Measurements from ENCODE around the gene ZNF800. TPM values are rescaled to one million over a fixed set of nuclear protein-coding genes. Genes with fewer than 3 reads are reported as not detected.

Gene ZNF800
- total RNA-seq, 1 experiment from 2014 or later: 36.5 TPM

DNA sequence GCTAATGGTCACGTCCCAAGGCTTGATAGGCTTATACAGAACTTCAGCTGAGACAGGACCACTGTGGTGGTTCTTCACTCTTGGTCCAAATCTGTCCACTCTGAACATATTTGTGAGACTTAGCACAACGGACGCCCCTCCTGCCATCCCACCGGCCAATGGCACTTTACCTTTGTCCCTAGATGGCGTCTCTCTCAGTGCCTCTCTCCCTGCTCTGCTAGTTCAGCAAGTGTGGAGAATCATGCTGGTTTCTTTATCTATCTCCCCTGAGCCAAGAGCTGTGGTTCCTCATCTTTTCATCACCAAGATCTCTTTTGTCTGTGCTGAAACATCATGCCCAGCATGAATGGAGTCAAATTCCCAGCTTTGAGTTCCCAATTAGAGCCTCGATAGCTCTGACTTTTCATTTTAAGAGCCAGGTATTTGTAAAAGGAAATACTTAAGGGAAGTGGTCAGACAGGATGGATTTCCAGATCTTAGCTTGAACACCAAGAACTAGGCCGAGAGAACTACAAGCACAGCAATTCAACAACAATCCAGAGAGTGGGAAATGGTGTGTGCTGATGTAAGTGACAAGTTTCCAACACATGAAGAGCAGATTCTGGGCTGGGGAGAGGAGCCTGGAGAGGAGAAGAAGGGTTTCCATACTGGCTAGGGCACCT, 69.5 kb downstream of the ZNF800 start:
- Mint-ChIP-seq H3K27me3 (ENCODE audit: unreplicated experiment) (peaks cover 64% of the 10 kb centered on the region), H3K36me3 (ENCODE audit: insufficient read depth, unreplicated experiment) (no peaks in the 10 kb centered on the region)
- CTCF ChIA-PET: interaction anchor here (0.5 kb wide), 1 partner anchor 84 kb away, joined by 6 read pairs; no protein-coding TSS in a partner anchor

DNA sequence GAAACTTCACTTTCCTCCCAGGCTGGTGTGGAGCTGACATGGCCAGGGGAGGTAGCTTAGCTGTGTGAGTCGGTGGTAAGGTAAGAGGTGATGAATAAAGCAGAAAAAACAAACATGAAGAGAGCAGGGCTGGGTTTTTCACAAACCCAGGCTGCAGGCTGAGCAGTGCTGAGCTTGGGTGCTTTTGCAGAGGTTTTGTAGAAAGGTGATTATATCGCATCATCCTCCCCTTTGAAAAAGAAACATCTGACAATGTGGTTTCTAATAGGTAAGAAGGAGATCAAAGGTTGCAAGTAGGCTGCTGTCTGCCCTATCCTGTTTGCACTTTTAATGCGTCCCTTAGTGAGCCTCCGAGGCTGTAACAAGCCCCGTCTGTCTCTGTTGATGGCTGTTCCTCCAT, 70.2 kb downstream of the ZNF800 start:
- Mint-ChIP-seq H3K9me3 (ENCODE audit: low read depth, unreplicated experiment) (no peaks in the 10 kb centered on the region), H3K36me3 (ENCODE audit: insufficient read depth, unreplicated experiment) (no peaks in the 10 kb centered on the region), H3K4me3 (ENCODE audit: low read depth, unreplicated experiment) (no peak overlapping the region), H3K4me1 (ENCODE audit: low read depth, unreplicated experiment) (no peaks in the 10 kb centered on the region), H3K27me3 (ENCODE audit: unreplicated experiment) (peaks cover 58% of the 10 kb centered on the region), H3K27ac (ENCODE audit: unreplicated experiment) (no peak overlapping the region)
- CTCF ChIA-PET: no interaction called here
- TF ChIP-seq, protein P1, sequence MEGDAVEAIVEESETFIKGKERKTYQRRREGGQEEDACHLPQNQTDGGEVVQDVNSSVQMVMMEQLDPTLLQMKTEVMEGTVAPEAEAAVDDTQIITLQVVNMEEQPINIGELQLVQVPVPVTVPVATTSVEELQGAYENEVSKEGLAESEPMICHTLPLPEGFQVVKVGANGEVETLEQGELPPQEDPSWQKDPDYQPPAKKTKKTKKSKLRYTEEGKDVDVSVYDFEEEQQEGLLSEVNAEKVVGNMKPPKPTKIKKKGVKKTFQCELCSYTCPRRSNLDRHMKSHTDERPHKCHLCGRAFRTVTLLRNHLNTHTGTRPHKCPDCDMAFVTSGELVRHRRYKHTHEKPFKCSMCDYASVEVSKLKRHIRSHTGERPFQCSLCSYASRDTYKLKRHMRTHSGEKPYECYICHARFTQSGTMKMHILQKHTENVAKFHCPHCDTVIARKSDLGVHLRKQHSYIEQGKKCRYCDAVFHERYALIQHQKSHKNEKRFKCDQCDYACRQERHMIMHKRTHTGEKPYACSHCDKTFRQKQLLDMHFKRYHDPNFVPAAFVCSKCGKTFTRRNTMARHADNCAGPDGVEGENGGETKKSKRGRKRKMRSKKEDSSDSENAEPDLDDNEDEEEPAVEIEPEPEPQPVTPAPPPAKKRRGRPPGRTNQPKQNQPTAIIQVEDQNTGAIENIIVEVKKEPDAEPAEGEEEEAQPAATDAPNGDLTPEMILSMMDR (IDR thresholded peaks at IDR 0.05; ENCODE audit: unreplicated experiment): no peak
- no peak for DNase-seq
- intact Hi-C loops (cut with micrococcal nuclease; ENCODE audit: unreplicated experiment): no loop called here
- no TSS peak for BruUV-seq (replicated peaks)

More for the DNA sequence above, 69.5 kb downstream of the ZNF800 start:
- TF ChIP-seq, protein P1 (IDR thresholded peaks at IDR 0.05; ENCODE audit: unreplicated experiment): no peak
- no peak for DNase-seq
- H3K4me1 Mint-ChIP-seq (ENCODE audit: low read depth, unreplicated experiment): no peaks in the 10 kb centered on the region
- no peak overlapping the region for H3K4me3 Mint-ChIP-seq (ENCODE audit: low read depth, unreplicated experiment)
- intact Hi-C loops (cut with micrococcal nuclease; ENCODE audit: unreplicated experiment): no loop called here
- H3K9me3 Mint-ChIP-seq (ENCODE audit: low read depth, unreplicated experiment): no peaks in the 10 kb centered on the region
- no TSS peak for BruUV-seq (replicated peaks)
- no peak overlapping the region for H3K27ac Mint-ChIP-seq (ENCODE audit: unreplicated experiment)

DNA sequence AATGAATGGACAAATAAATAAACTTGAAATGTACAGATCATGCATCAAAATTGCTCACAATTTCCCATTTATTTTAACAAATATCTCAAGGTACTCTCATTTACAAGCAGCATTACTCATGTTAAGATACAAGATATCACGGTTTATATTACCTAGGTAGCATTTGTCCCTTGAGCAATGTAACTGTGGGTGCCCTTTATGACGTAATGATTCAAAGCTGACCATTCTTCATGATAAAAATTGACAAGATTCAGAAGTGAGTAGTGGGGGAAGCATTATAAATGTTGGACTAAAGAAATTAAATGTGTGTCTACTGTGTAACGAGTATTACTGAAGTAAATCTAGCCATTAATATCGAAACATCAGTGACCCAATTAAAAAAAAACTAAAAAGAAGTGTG, 71.5 kb downstream of the ZNF800 start:
- CTCF ChIA-PET: no interaction called here
- BruUV-seq (replicated peaks): no TSS peak
- H3K9me3 Mint-ChIP-seq (ENCODE audit: low read depth, unreplicated experiment): no peaks in the 10 kb centered on the region

More for the DNA sequence above, 71.5 kb downstream of the ZNF800 start:
- Mint-ChIP-seq H3K36me3 (ENCODE audit: insufficient read depth, unreplicated experiment) (no peaks in the 10 kb centered on the region), H3K27me3 (ENCODE audit: unreplicated experiment) (peaks cover 47% of the 10 kb centered on the region), H3K27ac (ENCODE audit: unreplicated experiment) (no peak overlapping the region), H3K4me1 (ENCODE audit: low read depth, unreplicated experiment) (no peaks in the 10 kb centered on the region), H3K4me3 (ENCODE audit: low read depth, unreplicated experiment) (no peak overlapping the region)
- TF ChIP-seq, protein P1 (IDR thresholded peaks at IDR 0.05; ENCODE audit: unreplicated experiment): no peak
- DNase-seq: no peak
- intact Hi-C loops (cut with micrococcal nuclease; ENCODE audit: unreplicated experiment): no loop called here

Other genes starting within 250 kb of the ZNF800 start
- gene GRM8, start 139.8 kb downstream of the ZNF800 start, total RNA-seq (2022): 0.24 and 0.40 TPM in 2 replicates
- 22.0 and 22.5 TPM in 2 replicates for gene GCC1, start 192.9 kb upstream of the ZNF800 start, total RNA-seq (2022)
- 102 and 105 TPM in 2 replicates for gene ARF5, start 195.7 kb upstream of the ZNF800 start, total RNA-seq (2022)
- gene FSCN3, start 201.0 kb upstream of the ZNF800 start, total RNA-seq (2022): 0.56 TPM in 1 of 2 replicates, not detected in the other
- not detected in 2 replicates for gene PAX4, start 225.4 kb upstream of the ZNF800 start, total RNA-seq (2022)